Right atrium auricular region (tissue), 2 donors: Measurements from ENCODE around the gene CDKN2AIP. TPM values are rescaled to one million over a fixed set of nuclear protein-coding genes. Genes with fewer than 3 reads are reported as not detected.

Experiments
- DNase-seq: peaks from one replicate; pipeline ENCODE4 v3.0.0-alpha.2; 2019; ENCODE audit warnings: low spot score
- H3K27ac ChIP-seq, 2 donors: fragments of 200-600 bp; sonication (generic); 1 replicate in 1 of 2; 2 replicates in 1 of 2; pipeline ENCODE4 v1.5.1; 2016 to 2019
- H3K27me3 ChIP-seq, 2 donors: fragments of 200-600 bp; sonication (generic); one replicate each; pipeline versions ENCODE4 v1.5.1 to v1.6.0; 2017 to 2019
- H3K36me3 ChIP-seq: fragments of 200-600 bp; sonication (generic); one replicate; pipeline ENCODE4 v1.5.1; 2016
- H3K4me1 ChIP-seq, 2 donors: fragments of 200-600 bp; sonication (generic); one replicate each; pipeline versions ENCODE4 v1.5.1 to v1.6.0; 2017 to 2019
- H3K4me3 ChIP-seq, 2 donors: fragments of 200-600 bp; sonication (generic); 1 replicate in 1 of 2; 2 replicates in 1 of 2; pipeline ENCODE4 v1.5.1; 2017 to 2019; ENCODE audit warnings: mild to moderate bottlenecking in 1 of 2, moderate library complexity in 1 of 2
- H3K9me3 ChIP-seq, 2 donors: fragments of 200-600 bp; sonication (generic); one replicate each; pipeline ENCODE4 v1.5.1; 2019
- CTCF ChIP-seq, 2 donors: fragments of 200-600 bp; sonication (generic); IDR thresholded peaks; one replicate each; pipeline ENCODE4 v1.5.1; 2019; ENCODE audit warnings: antibody characterized with exemption in 2 of 2
- total RNA-seq, 2 donors: library from RNA; depleted of rRNA; stranded (reverse); fragments of >200 nt; gene quantifications; one replicate each; pipeline ENCODE4 v1.1.0, GENCODE V29; 2016

The CDKN2AIP gene
- total RNA-seq, 2 donors from 2014 or later = 9.7 to 11.1 TPM

- Histone ChIP-seq H3K36me3 (no peaks in the 10 kb centered on the region), H3K4me1 (peaks cover 0 to 8% of the 10 kb centered on the region in 2 donors), H3K4me3 (peak overlapping the region in 1 of 2 donors; percentile 56), H3K27me3 (no peaks in the 10 kb centered on the region), H3K27ac (no peak overlapping the region), H3K9me3 (no peaks in the 10 kb centered on the region)
- DNase-seq = no peak
- no peak for TF ChIP-seq CTCF (IDR thresholded peaks at IDR 0.05)
Measured at GRCh38 chr4:183399126-183399522, 45.3 kb upstream of the CDKN2AIP start.

- no peak for DNase-seq
- Histone ChIP-seq H3K27ac (no peak overlapping the region), H3K27me3 (no peaks in the 10 kb centered on the region), H3K4me3 (no peak overlapping the region), H3K4me1 (peaks cover 0 to 8% of the 10 kb centered on the region in 2 donors), H3K36me3 (no peaks in the 10 kb centered on the region), H3K9me3 (no peaks in the 10 kb centered on the region)
- no peak for TF ChIP-seq CTCF (IDR thresholded peaks at IDR 0.05)
Measured at GRCh38 chr4:183399616-183400015, 44.8 kb upstream of the CDKN2AIP start.

GRCh38 chr4:183400035-183400434, 44.4 kb upstream of the CDKN2AIP start:
- no peak overlapping the region for H3K27ac ChIP-seq
- H3K4me3 ChIP-seq = no peak overlapping the region
- H3K36me3 ChIP-seq = no peaks in the 10 kb centered on the region
- no peak for DNase-seq
- no peaks in the 10 kb centered on the region for H3K27me3 ChIP-seq
- peaks cover 0 to 8% of the 10 kb centered on the region in 2 donors for H3K4me1 ChIP-seq
- H3K9me3 ChIP-seq = no peaks in the 10 kb centered on the region
- no peak for TF ChIP-seq CTCF (IDR thresholded peaks at IDR 0.05)

GRCh38 chr4:183401473-183401872, 43.0 kb upstream of the CDKN2AIP start:
- Histone ChIP-seq H3K4me1 (peaks cover 0 to 8% of the 10 kb centered on the region in 2 donors), H3K4me3 (no peak overlapping the region), H3K9me3 (no peaks in the 10 kb centered on the region), H3K36me3 (no peaks in the 10 kb centered on the region), H3K27me3 (no peaks in the 10 kb centered on the region), H3K27ac (no peak overlapping the region)
- no peak for DNase-seq
- no peak for TF ChIP-seq CTCF (IDR thresholded peaks at IDR 0.05)

GRCh38 chr4:183402771-183403170, 41.7 kb upstream of the CDKN2AIP start:
- Histone ChIP-seq H3K36me3 (no peaks in the 10 kb centered on the region), H3K4me3 (no peak overlapping the region), H3K27me3 (no peaks in the 10 kb centered on the region), H3K9me3 (no peaks in the 10 kb centered on the region), H3K4me1 (peaks cover 0 to 8% of the 10 kb centered on the region in 2 donors), H3K27ac (no peak overlapping the region)
- no peak for DNase-seq
- TF ChIP-seq CTCF (IDR thresholded peaks at IDR 0.05) = no peak

GRCh38 chr4:183403486-183403885, 41.0 kb upstream of the CDKN2AIP start:
- no peaks in the 10 kb centered on the region for H3K27me3 ChIP-seq
- no peak for DNase-seq
- H3K36me3 ChIP-seq = no peaks in the 10 kb centered on the region
- TF ChIP-seq CTCF (IDR thresholded peaks at IDR 0.05) = no peak
- H3K9me3 ChIP-seq = no peaks in the 10 kb centered on the region
- H3K4me1 ChIP-seq = peaks cover 0 to 4% of the 10 kb centered on the region in 2 donors
- no peak overlapping the region for H3K27ac ChIP-seq
- no peak overlapping the region for H3K4me3 ChIP-seq
